Mucosa of descending colon (tissue), 3 donors: Measurements from ENCODE around the gene ITIH1. TPM values are rescaled to one million over a fixed set of nuclear protein-coding genes. Genes with fewer than 3 reads are reported as not detected.
A peak's percentile ranks its signal among the peaks of the same experiment; 100 is the strongest.
"Not testable (repeated sequence)": the region's sequence is repeated elsewhere in the genome, so short reads cannot be mapped to it uniquely, and the experiment has no call there.

Source experiments
- ATAC-seq: fragments of 200-7000 bp; cut with Tn5 transposase; one replicate; pipeline ENCODE4 v1.9.1; 2020; ENCODE audit warnings: mild to moderate bottlenecking, moderate library complexity
- DNase-seq, 3 donors: peaks; one replicate each; pipeline ENCODE4 v3.0.0-alpha.2; 2020
- H3K36me3 ChIP-seq: fragments of 200-600 bp; one replicate; pipeline ENCODE4 v1.8.0; 2021; ENCODE audit warnings: low read depth, mild to moderate bottlenecking
- H3K4me1 ChIP-seq: fragments of 200-600 bp; one replicate; pipeline ENCODE4 v1.8.0; 2021; ENCODE audit warnings: low read depth, mild to moderate bottlenecking
- H3K4me3 ChIP-seq: fragments of 200-600 bp; one replicate; pipeline ENCODE4 v1.8.0; 2021; ENCODE audit warnings: mild to moderate bottlenecking
- H3K9me3 ChIP-seq: fragments of 200-600 bp; one replicate; pipeline ENCODE4 v1.8.0; 2021; ENCODE audit warnings: mild to moderate bottlenecking
- CTCF ChIP-seq: fragments of 200-600 bp; IDR thresholded peaks from one replicate; pipeline ENCODE4 v1.8.0; 2022; ENCODE audit warnings: antibody characterized with exemption, mild to moderate bottlenecking
- intact Hi-C, 2 donors: fragments of 100-400 bp; cut with DNase I in 1 of 2; cut with micrococcal nuclease in 1 of 2; formaldehyde crosslinking; loops; one replicate each; pipeline versions ENCODE4 v1.11.0 to v1.11.1; 2022; cut with DNase I, micrococcal nuclease
- total RNA-seq, 3 donors: library from RNA; stranded (reverse); fragmentation: NEBNext Ultra II Directional in 2 of 3; extraction: Animal tissue kit (Norgen Biotek cat#: 25700) in 2 of 3; gene quantifications; one replicate each; pipeline versions ENCODE4 v1.2.1 to v1.2.4, GENCODE V29; 2021 to 2023
- donor health status: DM: no; HTN: no; CAD: no; lungs with moderate emphysema.
- donor health status: DM: no; HTN: no; CAD: no.
- donor health status: DM: no; HTN: yes; CAD: no.

Gene ITIH1
- total RNA-seq, 3 donors from 2014 or later, result not detected

- intact Hi-C loops, result no loop called here
- H3K4me3 ChIP-seq, result no peak overlapping the region
- no peak for TF ChIP-seq CTCF
- DNase-seq (no peak), ATAC-seq (no peak)
- H3K9me3 ChIP-seq, result no peaks in the 10 kb centered on the region
- no peaks in the 10 kb centered on the region for H3K4me1 ChIP-seq
- no peaks in the 10 kb centered on the region for H3K36me3 ChIP-seq
These were observed 1.5 kb upstream of the ITIH1 start for GRCh38 chr3:52775877-52776276.

- H3K9me3 ChIP-seq, H3K4me1 ChIP-seq, DNase-seq, H3K4me3 ChIP-seq, H3K36me3 ChIP-seq, intact Hi-C loops, ATAC-seq: not testable (repeated sequence)
These were observed 913 bp upstream of the ITIH1 start for GRCh38 chr3:52776486-52776885.

GRCh38 chr3:52777959-52778805 lies 783 bp downstream of the ITIH1 start:
- TF ChIP-seq CTCF, result no peak
- H3K36me3 ChIP-seq, result no peaks in the 10 kb centered on the region
- ATAC-seq (no peak), DNase-seq (no peak)
- H3K4me1 ChIP-seq, result no peaks in the 10 kb centered on the region
- H3K4me3 ChIP-seq, result no peak overlapping the region
- no peaks in the 10 kb centered on the region for H3K9me3 ChIP-seq
- intact Hi-C loops, result no loop called here

- no peak for DNase-seq
- intact Hi-C loops, result no loop called here
- Histone ChIP-seq H3K4me1 (no peaks in the 10 kb centered on the region), H3K9me3 (no peaks in the 10 kb centered on the region), H3K4me3 (no peak overlapping the region), H3K36me3 (no peaks in the 10 kb centered on the region)
- no peak for TF ChIP-seq CTCF
- peak; percentile 31 for ATAC-seq
These were observed 1.8 kb downstream of the ITIH1 start for GRCh38 chr3:52779011-52779836.

- H3K4me3 ChIP-seq, result no peak overlapping the region
- intact Hi-C loops, result no loop called here
- no peak for TF ChIP-seq CTCF
- ATAC-seq (no peak), DNase-seq (no peak)
- H3K9me3 ChIP-seq, result no peaks in the 10 kb centered on the region
- no peaks in the 10 kb centered on the region for H3K36me3 ChIP-seq
- no peaks in the 10 kb centered on the region for H3K4me1 ChIP-seq
These were observed 2.6 kb downstream of the ITIH1 start for GRCh38 chr3:52779837-52780585.
